Skeletal muscle cell (primary cell): ENCODE data around the gene PTTG1IP.

Experiments used
- DNase-seq: peaks from one replicate; pipeline ENCODE4 v3.0.0-alpha.2; 2010; ENCODE audit warnings: low read depth
- H3K4me3 ChIP-seq: 2 replicates; pipeline ENCODE4 v1.5.1; 2011; ENCODE audit warnings: low read depth, mild to moderate bottlenecking, control low read depth, low read length, moderate library complexity

PTTG1IP gene

GRCh38 chr21:44898011-44898488, 24.6 kb upstream of the PTTG1IP start:
- DNase-seq, result no peak
- no peak overlapping the region for H3K4me3 ChIP-seq

GRCh38 chr21:44897326-44898010, 24.0 kb upstream of the PTTG1IP start:
- no peak for DNase-seq
- H3K4me3 ChIP-seq, result no peak overlapping the region

- no peak for DNase-seq
These were observed 23.2 kb upstream of the PTTG1IP start for GRCh38 chr21:44896561-44897286.

GRCh38 chr21:44895859-44896258, 22.4 kb upstream of the PTTG1IP start:
- DNase-seq, result no peak
- no peak overlapping the region for H3K4me3 ChIP-seq

More at GRCh38 chr21:44896561-44897286, 23.2 kb upstream of the PTTG1IP start:
- no peak overlapping the region for H3K4me3 ChIP-seq

GRCh38 chr21:44894687-44895302, 21.3 kb upstream of the PTTG1IP start:
- H3K4me3 ChIP-seq, result no peak overlapping the region
- no peak for DNase-seq

GRCh38 chr21:44893948-44894656, 20.6 kb upstream of the PTTG1IP start:
- no peak overlapping the region for H3K4me3 ChIP-seq
- DNase-seq, result no peak

- DNase-seq, result no peak
- H3K4me3 ChIP-seq, result no peak overlapping the region
These were observed 19.7 kb upstream of the PTTG1IP start for GRCh38 chr21:44893278-44893556.

- DNase-seq, result no peak
- no peak overlapping the region for H3K4me3 ChIP-seq
These were observed 19.2 kb upstream of the PTTG1IP start for GRCh38 chr21:44892536-44893277.

GRCh38 chr21:44892095-44892494, 18.6 kb upstream of the PTTG1IP start:
- H3K4me3 ChIP-seq, result no peak overlapping the region
- DNase-seq, result no peak

- DNase-seq, result no peak
- H3K4me3 ChIP-seq, result no peak overlapping the region
These were observed 18.1 kb upstream of the PTTG1IP start for GRCh38 chr21:44891631-44892031.

GRCh38 chr21:44890961-44891541, 17.6 kb upstream of the PTTG1IP start:
- H3K4me3 ChIP-seq, result no peak overlapping the region
- DNase-seq, result no peak

- no peak for DNase-seq
These were observed 16.9 kb upstream of the PTTG1IP start for GRCh38 chr21:44890338-44890931.

GRCh38 chr21:44889625-44890337, 16.3 kb upstream of the PTTG1IP start:
- no peak for DNase-seq
- H3K4me3 ChIP-seq, result no peak overlapping the region

More at GRCh38 chr21:44890338-44890931, 16.9 kb upstream of the PTTG1IP start:
- no peak overlapping the region for H3K4me3 ChIP-seq

- no peak for DNase-seq
- H3K4me3 ChIP-seq, result no peak overlapping the region
These were observed 15.4 kb upstream of the PTTG1IP start for GRCh38 chr21:44888581-44889550.

GRCh38 chr21:44887807-44888580, 14.5 kb upstream of the PTTG1IP start:
- H3K4me3 ChIP-seq, result no peak overlapping the region
- no peak for DNase-seq

GRCh38 chr21:44887126-44887806, 13.8 kb upstream of the PTTG1IP start:
- no peak for DNase-seq
- no peak overlapping the region for H3K4me3 ChIP-seq
